ENCODE data around the gene UPP1. TPM values are rescaled to one million over a fixed set of nuclear protein-coding genes. Genes with fewer than 3 reads are reported as not detected.
A peak's percentile ranks its signal among the peaks of the same experiment; 100 is the strongest.

UPP1 gene
- total RNA-seq, 6 experiments from 2014 or later: 7.3 to 19.8 (median 13.1) TPM

DNA sequence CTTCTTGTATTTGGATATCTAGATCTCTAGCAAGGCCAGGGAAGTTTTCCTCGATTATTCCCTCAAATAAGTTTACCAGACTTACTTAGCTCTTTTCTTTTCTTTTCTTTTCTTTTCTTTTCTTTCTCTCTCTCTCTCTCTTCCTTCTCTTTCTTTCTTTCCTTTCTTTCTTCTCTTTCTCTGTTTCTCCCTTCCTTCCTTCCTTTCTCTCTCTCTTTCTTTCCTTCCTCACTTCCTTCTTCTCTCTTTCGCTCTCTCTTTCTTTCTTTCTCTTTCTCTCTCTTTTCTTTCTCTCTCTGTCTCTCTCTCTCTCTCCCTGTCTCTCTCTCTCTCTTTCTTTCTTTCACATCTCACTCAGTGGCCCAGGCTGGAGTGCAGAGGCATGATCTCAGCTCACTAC is 37.0 kb downstream of the UPP1 start:
- Histone ChIP-seq H3K27ac (no peak overlapping the region), H3K27me3 (no peaks in the 10 kb centered on the region), H3K4me3 (no peak overlapping the region), H3K36me3 (no peaks in the 10 kb centered on the region), H3K4me1 (no peaks in the 10 kb centered on the region), H3K9me3 (no peaks in the 10 kb centered on the region)
- DNase-seq (no peak), ATAC-seq (no peak)
- TF ChIP-seq, protein P1, sequence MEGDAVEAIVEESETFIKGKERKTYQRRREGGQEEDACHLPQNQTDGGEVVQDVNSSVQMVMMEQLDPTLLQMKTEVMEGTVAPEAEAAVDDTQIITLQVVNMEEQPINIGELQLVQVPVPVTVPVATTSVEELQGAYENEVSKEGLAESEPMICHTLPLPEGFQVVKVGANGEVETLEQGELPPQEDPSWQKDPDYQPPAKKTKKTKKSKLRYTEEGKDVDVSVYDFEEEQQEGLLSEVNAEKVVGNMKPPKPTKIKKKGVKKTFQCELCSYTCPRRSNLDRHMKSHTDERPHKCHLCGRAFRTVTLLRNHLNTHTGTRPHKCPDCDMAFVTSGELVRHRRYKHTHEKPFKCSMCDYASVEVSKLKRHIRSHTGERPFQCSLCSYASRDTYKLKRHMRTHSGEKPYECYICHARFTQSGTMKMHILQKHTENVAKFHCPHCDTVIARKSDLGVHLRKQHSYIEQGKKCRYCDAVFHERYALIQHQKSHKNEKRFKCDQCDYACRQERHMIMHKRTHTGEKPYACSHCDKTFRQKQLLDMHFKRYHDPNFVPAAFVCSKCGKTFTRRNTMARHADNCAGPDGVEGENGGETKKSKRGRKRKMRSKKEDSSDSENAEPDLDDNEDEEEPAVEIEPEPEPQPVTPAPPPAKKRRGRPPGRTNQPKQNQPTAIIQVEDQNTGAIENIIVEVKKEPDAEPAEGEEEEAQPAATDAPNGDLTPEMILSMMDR (IDR thresholded peaks at IDR 0.05): no peak
- TF ChIP-seq POLR2A (IDR thresholded peaks at IDR 0.05): no peak
- intact Hi-C loops (cut with DNase I): no loop called here
- 73% methylated on average over 2 of the region's 2 CpGs for WGBS (ENCODE audit: insufficient coverage, low coverage, low lambda C conversion rate, missing lambda C conversion rate)

DNA sequence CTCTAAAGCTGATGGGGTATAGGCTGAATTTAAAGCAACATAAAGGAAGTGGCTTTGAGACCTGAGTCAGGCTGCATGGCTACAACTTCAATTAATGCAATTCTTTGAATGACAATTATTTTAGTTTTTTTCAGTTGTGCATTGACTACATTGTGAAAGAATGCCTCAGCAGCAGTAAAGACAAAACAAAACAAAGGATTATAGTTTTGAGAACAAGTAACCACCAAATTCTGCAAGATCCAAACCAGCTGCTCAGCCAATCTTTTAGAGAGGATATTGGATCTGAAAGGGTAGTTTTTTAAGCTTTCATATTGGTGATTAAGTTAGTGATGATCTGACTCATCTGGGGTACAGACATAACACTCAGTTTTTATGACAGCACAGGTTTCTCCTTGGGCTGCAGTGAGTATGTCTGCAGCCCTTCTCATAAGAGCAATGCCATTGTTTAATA is 41.6 kb downstream of the UPP1 start:
- no peak overlapping the region for H3K4me3 ChIP-seq
- intact Hi-C loops (cut with DNase I): no loop called here
- ATAC-seq (no peak), DNase-seq (no peak)
- no peaks in the 10 kb centered on the region for H3K4me1 ChIP-seq
- H3K36me3 ChIP-seq: no peaks in the 10 kb centered on the region
- no peak overlapping the region for H3K27ac ChIP-seq
- H3K9me3 ChIP-seq: no peaks in the 10 kb centered on the region
- TF ChIP-seq, protein P1 (IDR thresholded peaks at IDR 0.05): no peak
- no peak for TF ChIP-seq POLR2A (IDR thresholded peaks at IDR 0.05)
- no peaks in the 10 kb centered on the region for H3K27me3 ChIP-seq

DNA sequence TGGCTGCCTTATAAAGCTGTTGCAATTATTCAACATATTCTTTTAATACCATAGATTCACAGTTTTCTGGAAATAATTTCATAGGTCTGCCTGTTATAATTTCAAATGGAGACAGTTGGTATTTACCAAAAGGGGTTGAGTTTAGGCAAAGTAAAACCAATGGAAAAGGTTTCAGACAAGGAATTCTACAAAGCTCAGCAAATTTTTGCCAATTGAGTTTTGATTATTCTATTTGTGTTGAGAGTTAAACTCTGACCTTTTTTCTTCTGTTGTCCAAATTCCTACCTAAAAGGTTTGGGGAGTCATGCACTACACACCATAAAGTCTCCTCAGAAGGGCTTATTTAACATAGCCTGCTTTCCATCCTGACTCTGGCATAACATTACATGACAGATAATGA is 43.7 kb downstream of the UPP1 start:
- Histone ChIP-seq H3K27ac (no peak overlapping the region), H3K4me1 (no peaks in the 10 kb centered on the region), H3K36me3 (no peaks in the 10 kb centered on the region), H3K9me3 (no peaks in the 10 kb centered on the region), H3K4me3 (no peak overlapping the region), H3K27me3 (no peaks in the 10 kb centered on the region)
- no peak for DNase-seq
- TF ChIP-seq, protein P1 (IDR thresholded peaks at IDR 0.05): no peak
- intact Hi-C loops (cut with DNase I): no loop called here
- ATAC-seq: no peak

DNA sequence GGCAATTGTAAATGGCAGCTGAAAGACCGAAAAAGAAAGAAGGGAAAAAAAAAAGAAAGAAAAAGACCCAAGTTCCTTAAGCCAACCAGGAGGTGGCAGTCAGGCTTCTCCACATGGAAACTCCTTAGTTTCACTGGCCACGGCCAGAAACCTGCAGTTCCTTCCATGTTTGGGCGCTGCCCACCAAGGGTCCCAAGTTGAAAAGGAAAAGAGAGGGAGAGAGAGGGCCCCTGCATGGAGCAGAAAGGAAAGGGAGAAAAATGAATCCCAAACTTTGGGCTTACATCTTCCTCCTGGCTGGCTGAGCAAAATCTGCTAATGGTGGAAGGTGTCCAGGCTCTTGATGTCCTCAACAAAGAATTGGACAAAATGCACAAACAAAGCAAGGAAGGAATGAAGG is 50.4 kb downstream of the UPP1 start:
- Histone ChIP-seq H3K27me3 (no peaks in the 10 kb centered on the region), H3K36me3 (no peaks in the 10 kb centered on the region), H3K4me3 (peak overlapping the region in 1 of 3 donors; percentile 22), H3K9me3 (no peaks in the 10 kb centered on the region), H3K27ac (peak overlapping the region; percentile 14 to 86 (median 72)), H3K4me1 (peaks cover 0 to 53% (median 21%) of the 10 kb centered on the region in 4 donors)
- 29% methylated on average over 3 of the region's 3 CpGs for WGBS (ENCODE audit: insufficient coverage, low coverage, low lambda C conversion rate, missing lambda C conversion rate)
- intact Hi-C loops (cut with DNase I): no loop called here
- no peak for DNase-seq
- no peak for TF ChIP-seq POLR2A (IDR thresholded peaks at IDR 0.05)
- TF ChIP-seq, protein P1 (IDR thresholded peaks at IDR 0.05): peak; percentile 24 to 52 (median 40)
- ATAC-seq: peak; percentile 35 to 59 (median 54)

Data from right lobe of liver (tissue), 6 donors.